Measurements from ENCODE around the gene HLTF.

HLTF gene

DNA sequence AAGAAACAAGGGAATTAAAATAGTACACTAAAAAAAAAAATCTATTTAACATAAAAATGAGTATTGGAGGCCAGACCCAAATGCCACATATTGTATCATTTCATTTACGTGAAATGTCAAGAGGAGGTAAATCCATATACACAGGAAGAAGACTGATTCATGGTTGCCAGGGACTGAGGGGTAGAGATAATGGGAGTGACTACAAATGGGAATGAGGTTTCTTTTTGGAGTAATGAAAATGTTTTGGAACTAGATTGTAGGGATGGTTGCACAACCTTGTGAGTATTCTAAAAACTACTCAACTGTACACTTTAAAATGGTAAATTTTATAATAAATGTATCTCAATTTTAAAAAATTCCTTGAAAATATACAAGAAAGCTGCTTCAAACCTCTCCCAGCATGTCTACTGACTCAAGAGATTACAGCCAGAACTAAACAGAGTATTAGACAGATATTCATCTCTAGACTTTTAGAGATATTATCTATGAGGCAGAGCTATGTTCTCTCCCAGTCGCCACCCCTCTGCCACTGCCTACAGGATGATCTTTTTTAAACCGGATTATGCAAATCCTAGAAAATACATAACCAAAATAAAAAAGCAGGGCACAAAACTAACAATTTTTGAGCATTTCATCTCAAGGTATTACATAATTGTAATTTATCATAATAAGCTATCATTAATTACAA lies 6.2 kb downstream of the HLTF start:
- Histone ChIP-seq H3K27ac (no peak overlapping the region), H3K36me3 (ENCODE audit: insufficient read depth, low read length) (peaks cover 91% of the 10 kb centered on the region), H3K9ac (ENCODE audit: insufficient read length) (no peak overlapping the region), H3K9me3 (ENCODE audit: low read depth, low read length) (no peaks in the 10 kb centered on the region), H3K4me3 (no peak overlapping the region)
- TF ChIP-seq POLR2AphosphoS5 (IDR thresholded peaks at IDR 0.05; ENCODE audit: borderline replicate concordance, low read depth, low read length), result no peak
- no peak for TF ChIP-seq FOXP2 (optimal IDR thresholded peaks at IDR 0.05; ENCODE audit: control extremely low read depth, extremely low read length, insufficient read depth)
- TF ChIP-seq EZH2 (IDR thresholded peaks at IDR 0.05), result no peak
- DNase-seq (ENCODE audit: low read depth, low spot score), result no peak

DNA sequence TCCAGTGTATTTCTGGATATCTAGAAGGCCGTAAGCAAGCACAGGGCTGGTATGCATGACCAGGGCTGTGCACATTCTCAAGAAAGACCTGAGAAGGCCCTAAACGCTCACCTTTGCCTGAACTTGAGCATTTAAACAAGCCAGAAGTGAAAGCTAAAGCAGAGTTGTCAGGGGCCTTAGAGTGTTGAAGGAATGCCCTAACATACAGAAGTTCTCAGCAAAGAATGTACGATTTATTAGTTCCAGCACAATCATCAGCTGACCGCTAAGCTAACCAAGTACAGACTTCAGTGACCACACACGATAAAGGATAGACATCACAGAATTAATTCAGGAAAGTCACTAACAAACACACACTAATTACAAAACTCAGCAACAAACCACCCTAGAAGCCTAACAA lies 8.7 kb downstream of the HLTF start:
- TF ChIP-seq EZH2 (IDR thresholded peaks at IDR 0.05) (no peak), POLR2AphosphoS5 (IDR thresholded peaks at IDR 0.05; ENCODE audit: borderline replicate concordance, low read depth, low read length) (no peak), FOXP2 (optimal IDR thresholded peaks at IDR 0.05; ENCODE audit: control extremely low read depth, extremely low read length, insufficient read depth) (no peak)
- no peak for DNase-seq (ENCODE audit: low read depth, low spot score)

DNA sequence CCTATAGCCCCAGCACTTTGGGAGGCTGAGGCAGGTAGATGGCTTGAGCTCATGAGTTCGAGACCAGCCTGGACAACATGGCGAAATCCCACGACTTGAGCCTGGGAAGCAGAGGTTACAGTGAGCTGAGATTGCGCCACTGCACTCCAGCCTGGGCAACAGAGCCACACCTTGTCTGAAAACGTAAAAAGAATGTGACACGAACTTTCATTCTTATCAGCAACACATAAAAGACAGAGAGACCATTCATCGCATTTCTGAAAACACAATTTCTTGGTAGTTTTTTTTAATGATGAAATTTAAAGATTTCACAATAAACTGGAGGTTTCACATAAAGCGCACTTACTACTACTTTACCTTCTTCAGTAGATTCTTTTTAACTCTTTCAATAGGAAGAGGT lies 18.4 kb downstream of the HLTF start:
- no peaks in the 10 kb centered on the region for H3K9me3 ChIP-seq (ENCODE audit: low read depth, low read length)
- H3K9ac ChIP-seq (ENCODE audit: insufficient read length), result no peak overlapping the region
- no peak for DNase-seq (ENCODE audit: low read depth, low spot score)
- H3K36me3 ChIP-seq (ENCODE audit: insufficient read depth, low read length), result peaks cover 98% of the 10 kb centered on the region
- H3K4me3 ChIP-seq, result no peak overlapping the region
- no peak overlapping the region for H3K27ac ChIP-seq
- TF ChIP-seq EZH2 (IDR thresholded peaks at IDR 0.05) (no peak), FOXP2 (optimal IDR thresholded peaks at IDR 0.05; ENCODE audit: control extremely low read depth, extremely low read length, insufficient read depth) (no peak), POLR2AphosphoS5 (IDR thresholded peaks at IDR 0.05; ENCODE audit: borderline replicate concordance, low read depth, low read length) (no peak)

More for the DNA sequence above, 8.7 kb downstream of the HLTF start:
- H3K4me3 ChIP-seq, result no peak overlapping the region
- peaks cover 92% of the 10 kb centered on the region for H3K36me3 ChIP-seq (ENCODE audit: insufficient read depth, low read length)
- H3K9me3 ChIP-seq (ENCODE audit: low read depth, low read length), result no peaks in the 10 kb centered on the region
- no peak overlapping the region for H3K27ac ChIP-seq
- no peak overlapping the region for H3K9ac ChIP-seq (ENCODE audit: insufficient read length)

DNA sequence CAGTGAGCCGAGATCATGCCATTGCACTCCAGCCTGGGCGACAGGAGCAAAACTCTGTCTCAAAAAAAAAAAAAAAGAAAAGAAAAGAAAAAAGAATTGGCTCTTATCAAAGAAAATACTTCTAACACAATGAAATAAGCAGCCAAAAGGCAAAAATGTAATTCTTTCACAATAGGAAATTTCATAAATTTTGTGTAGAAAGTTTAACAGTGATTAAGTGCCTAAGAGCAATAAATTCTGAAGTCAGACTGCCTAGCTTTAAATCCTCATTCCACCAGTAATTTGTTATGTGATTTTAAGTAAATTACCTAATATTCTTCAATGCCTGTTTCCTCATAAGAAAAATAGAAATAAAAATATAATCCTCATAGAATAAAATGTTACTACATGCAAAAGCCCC lies 24.6 kb downstream of the HLTF start:
- H3K27ac ChIP-seq, result no peak overlapping the region
- H3K9me3 ChIP-seq (ENCODE audit: low read depth, low read length), result no peaks in the 10 kb centered on the region
- H3K36me3 ChIP-seq (ENCODE audit: insufficient read depth, low read length), result peaks cover 96% of the 10 kb centered on the region
- TF ChIP-seq FOXP2 (optimal IDR thresholded peaks at IDR 0.05; ENCODE audit: control extremely low read depth, extremely low read length, insufficient read depth) (no peak), EZH2 (IDR thresholded peaks at IDR 0.05) (no peak), POLR2AphosphoS5 (IDR thresholded peaks at IDR 0.05; ENCODE audit: borderline replicate concordance, low read depth, low read length) (no peak)
- no peak overlapping the region for H3K4me3 ChIP-seq
- no peak for DNase-seq (ENCODE audit: low read depth, low spot score)
- no peak overlapping the region for H3K9ac ChIP-seq (ENCODE audit: insufficient read length)

DNA sequence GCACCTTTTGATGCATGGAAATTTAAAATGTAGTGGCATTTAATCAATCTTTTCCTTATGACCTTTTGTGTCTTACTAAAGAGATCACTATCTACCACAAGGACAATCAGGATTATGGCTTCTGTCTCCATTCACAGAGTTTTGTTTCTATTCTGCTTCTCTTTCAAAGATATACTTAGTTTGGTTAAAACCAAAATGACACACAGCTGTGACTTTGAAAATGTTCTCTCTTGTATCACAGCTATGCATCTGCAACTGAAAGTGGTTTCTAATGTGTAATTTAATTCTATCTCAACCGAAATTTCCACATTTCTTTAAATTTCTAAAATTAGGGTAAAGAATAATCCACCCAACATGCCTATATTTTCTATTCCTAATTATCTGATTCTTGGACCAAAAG lies 27.7 kb downstream of the HLTF start:
- DNase-seq (ENCODE audit: low read depth, low spot score), result no peak
- H3K27ac ChIP-seq, result no peak overlapping the region
- TF ChIP-seq POLR2AphosphoS5 (IDR thresholded peaks at IDR 0.05; ENCODE audit: borderline replicate concordance, low read depth, low read length), result no peak
- no peak for TF ChIP-seq EZH2 (IDR thresholded peaks at IDR 0.05)
- TF ChIP-seq FOXP2 (optimal IDR thresholded peaks at IDR 0.05; ENCODE audit: control extremely low read depth, extremely low read length, insufficient read depth), result no peak
- H3K9me3 ChIP-seq (ENCODE audit: low read depth, low read length), result no peaks in the 10 kb centered on the region
- H3K9ac ChIP-seq (ENCODE audit: insufficient read length), result no peak overlapping the region
- H3K4me3 ChIP-seq, result no peak overlapping the region
- H3K36me3 ChIP-seq (ENCODE audit: insufficient read depth, low read length), result peaks cover 95% of the 10 kb centered on the region

DNA sequence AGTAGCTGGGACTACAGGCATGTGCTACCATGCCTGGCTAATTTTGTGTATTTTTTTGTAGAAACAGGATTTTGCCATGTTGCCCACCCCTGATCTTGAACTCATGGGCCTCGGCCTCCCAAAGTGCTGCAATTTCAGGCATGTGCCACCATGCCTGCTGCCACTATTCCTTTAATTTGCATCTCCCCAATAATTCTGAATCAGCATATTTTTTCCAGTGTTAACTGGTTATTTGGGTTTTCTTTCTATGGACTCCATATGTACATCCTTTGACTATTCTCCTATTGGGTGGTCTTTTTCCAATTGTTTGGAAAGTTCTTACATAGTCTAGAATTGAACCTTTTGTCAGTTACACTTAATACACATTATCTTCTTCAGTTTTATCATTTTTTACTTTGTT lies 28.1 kb downstream of the HLTF start:
- no peak for DNase-seq (ENCODE audit: low read depth, low spot score)
- Histone ChIP-seq H3K9me3 (ENCODE audit: low read depth, low read length) (no peaks in the 10 kb centered on the region), H3K4me3 (no peak overlapping the region), H3K27ac (no peak overlapping the region), H3K36me3 (ENCODE audit: insufficient read depth, low read length) (peaks cover 95% of the 10 kb centered on the region), H3K9ac (ENCODE audit: insufficient read length) (no peak overlapping the region)
- TF ChIP-seq POLR2AphosphoS5 (IDR thresholded peaks at IDR 0.05; ENCODE audit: borderline replicate concordance, low read depth, low read length), result no peak
- no peak for TF ChIP-seq EZH2 (IDR thresholded peaks at IDR 0.05)
- no peak for TF ChIP-seq FOXP2 (optimal IDR thresholded peaks at IDR 0.05; ENCODE audit: control extremely low read depth, extremely low read length, insufficient read depth)

DNA sequence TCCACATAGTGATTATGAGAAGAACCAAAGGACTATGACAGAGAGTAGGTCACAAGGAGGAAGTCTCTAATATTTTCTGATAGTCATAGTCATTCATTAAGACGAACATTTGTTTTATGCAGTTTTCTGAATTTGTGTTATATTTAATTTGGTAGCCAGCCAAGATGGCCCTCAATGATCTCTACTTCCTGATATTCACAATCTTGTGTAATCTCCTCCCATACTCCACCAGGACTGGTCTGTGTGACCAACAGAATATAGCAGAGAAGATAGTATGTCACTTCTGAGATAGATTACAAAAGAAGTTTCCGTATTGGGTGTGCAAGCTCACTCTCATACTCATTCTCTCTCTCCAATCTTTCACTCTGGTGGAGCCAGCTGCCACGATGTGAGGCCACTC lies 30.8 kb downstream of the HLTF start:
- H3K27ac ChIP-seq, result no peak overlapping the region
- H3K9ac ChIP-seq (ENCODE audit: insufficient read length), result no peak overlapping the region
- H3K36me3 ChIP-seq (ENCODE audit: insufficient read depth, low read length), result peaks cover 95% of the 10 kb centered on the region
- TF ChIP-seq FOXP2 (optimal IDR thresholded peaks at IDR 0.05; ENCODE audit: control extremely low read depth, extremely low read length, insufficient read depth) (no peak), EZH2 (IDR thresholded peaks at IDR 0.05) (no peak), POLR2AphosphoS5 (IDR thresholded peaks at IDR 0.05; ENCODE audit: borderline replicate concordance, low read depth, low read length) (no peak)
- H3K9me3 ChIP-seq (ENCODE audit: low read depth, low read length), result no peaks in the 10 kb centered on the region
- DNase-seq (ENCODE audit: low read depth, low spot score), result no peak
- H3K4me3 ChIP-seq, result no peak overlapping the region

- H3K36me3 ChIP-seq (ENCODE audit: insufficient read depth, low read length), result peaks cover 94% of the 10 kb centered on the region
- H3K9ac ChIP-seq (ENCODE audit: insufficient read length), result no peak overlapping the region
- TF ChIP-seq POLR2AphosphoS5 (IDR thresholded peaks at IDR 0.05; ENCODE audit: borderline replicate concordance, low read depth, low read length) (no peak), EZH2 (IDR thresholded peaks at IDR 0.05) (no peak), FOXP2 (optimal IDR thresholded peaks at IDR 0.05; ENCODE audit: control extremely low read depth, extremely low read length, insufficient read depth) (no peak)
- H3K9me3 ChIP-seq (ENCODE audit: low read depth, low read length), result no peaks in the 10 kb centered on the region
- H3K4me3 ChIP-seq, result no peak overlapping the region
- DNase-seq (ENCODE audit: low read depth, low spot score), result no peak
- H3K27ac ChIP-seq, result no peak overlapping the region
Measured at GRCh38 chr3:149044339-149045083, 41.8 kb downstream of the HLTF start.
